HG02884 (cell line): ENCODE measurements around the gene WIPF2.
"Not testable (repeated sequence)": the region's sequence is repeated elsewhere in the genome, so short reads cannot be mapped to it uniquely, and the experiment has no call there.

Experiments used
- ATAC-seq: cut with Tn5 transposase; IDR thresholded peaks from one replicate; pipeline ENCODE4 v1.9.1; 2021; ENCODE audit warnings: mild to moderate bottlenecking, moderate library complexity; ENCODE audit not compliant: unreplicated experiment

The WIPF2 gene

DNA sequence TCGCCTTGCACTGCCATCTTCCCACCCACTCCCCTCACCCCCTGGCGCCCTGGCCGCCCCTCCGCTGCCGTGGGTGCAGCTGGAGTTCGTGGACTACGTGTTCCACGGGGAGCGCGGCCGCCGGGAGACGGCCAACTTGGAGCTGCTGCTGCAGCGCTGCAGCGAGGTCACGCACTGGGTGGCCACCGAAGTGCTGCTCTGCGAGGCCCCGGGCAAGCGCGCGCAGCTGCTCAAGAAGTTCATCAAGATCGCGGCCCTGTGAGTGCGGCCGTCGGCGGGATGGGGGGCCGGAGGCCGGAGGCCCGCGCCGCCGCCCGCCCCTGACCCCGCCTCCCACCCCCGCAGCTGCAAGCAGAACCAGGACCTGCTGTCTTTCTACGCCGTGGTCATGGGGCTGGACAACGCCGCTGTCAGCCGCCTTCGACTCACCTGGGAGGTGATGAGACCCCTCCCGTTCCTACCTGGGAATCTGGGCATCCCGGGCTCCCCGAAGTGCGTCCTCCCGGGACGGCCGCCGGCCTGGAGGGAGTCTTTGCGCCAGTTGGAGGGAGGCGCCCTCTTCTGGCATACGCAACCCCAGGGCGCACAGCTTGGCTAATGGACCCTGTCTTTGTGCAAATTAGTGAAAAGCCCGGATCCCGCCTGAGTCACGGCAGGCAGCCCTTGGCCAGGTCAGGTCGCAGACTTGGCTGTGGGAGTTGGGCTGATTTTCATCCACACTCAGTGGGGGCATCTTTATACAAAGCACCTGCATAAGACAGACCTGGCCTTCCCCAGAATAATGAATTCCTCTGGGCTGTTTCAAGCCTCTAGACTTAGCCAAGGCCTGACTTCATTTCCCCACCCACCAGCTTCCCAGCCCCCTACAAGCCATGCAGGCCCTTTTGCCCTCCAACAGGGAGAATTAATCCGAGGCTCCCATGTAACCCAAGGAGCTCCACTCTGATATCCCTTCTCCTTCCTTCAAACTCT lies 27.6 kb upstream of the WIPF2 start:
- no peak for ATAC-seq

DNA sequence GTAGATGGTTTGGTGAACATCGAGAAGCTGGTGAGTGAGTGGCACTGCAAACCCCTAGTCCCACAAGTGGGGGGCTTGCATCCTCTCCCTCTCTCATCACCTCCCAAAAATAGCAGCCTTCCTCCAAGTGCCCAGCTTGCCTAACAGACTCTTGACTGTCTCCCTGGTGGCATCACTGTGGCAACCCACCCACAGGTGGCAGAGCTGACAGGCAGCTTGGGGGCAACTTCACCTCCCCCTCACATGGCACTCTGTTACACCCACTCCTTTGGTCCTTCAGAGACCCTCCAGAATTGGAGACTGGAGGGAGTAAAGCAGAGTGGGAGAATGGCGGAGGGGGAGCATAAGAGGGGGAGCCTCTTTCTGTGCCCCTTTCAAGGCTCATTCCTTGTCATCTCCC lies 26.1 kb upstream of the WIPF2 start:
- ATAC-seq, result no peak

DNA sequence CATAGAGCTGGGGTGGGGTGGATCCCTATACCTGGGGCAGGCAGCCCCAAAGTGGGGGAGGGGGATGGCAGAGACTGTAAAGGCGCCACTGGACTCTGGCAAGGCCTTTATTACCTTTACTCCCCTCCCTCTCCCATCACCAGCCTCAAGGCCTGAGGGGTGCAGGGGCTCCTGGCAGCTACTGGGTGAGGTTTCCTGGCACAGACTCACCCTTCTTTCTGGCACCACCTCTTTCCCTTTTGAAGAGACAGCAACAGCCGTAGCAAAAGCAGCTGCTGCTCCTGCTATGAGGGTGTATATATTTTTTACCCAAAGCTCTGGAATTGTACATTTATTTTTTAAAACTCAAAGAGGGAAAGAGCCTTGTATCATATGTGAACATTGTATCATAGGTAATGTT lies 24.3 kb upstream of the WIPF2 start:
- no peak for ATAC-seq

DNA sequence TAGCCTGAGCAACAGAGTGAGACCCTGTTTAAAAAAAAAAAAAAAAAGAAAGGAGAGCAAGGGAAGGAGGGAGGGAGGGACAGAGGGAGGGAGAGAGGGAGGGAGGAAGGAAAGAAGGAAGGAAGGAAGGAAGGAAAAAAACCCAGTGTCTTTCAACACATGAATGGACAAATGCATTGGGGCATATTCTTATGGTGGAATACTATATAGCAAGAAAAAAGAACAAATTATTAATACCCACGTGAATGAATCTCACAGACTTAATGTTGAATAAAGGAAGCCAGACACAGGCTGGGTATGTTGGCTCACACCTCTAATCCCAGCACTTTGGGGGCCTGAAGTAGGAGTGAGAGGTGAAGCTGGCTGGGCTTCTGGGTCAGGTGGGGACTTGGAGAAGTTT lies 21.6 kb upstream of the WIPF2 start:
- no peak for ATAC-seq

DNA sequence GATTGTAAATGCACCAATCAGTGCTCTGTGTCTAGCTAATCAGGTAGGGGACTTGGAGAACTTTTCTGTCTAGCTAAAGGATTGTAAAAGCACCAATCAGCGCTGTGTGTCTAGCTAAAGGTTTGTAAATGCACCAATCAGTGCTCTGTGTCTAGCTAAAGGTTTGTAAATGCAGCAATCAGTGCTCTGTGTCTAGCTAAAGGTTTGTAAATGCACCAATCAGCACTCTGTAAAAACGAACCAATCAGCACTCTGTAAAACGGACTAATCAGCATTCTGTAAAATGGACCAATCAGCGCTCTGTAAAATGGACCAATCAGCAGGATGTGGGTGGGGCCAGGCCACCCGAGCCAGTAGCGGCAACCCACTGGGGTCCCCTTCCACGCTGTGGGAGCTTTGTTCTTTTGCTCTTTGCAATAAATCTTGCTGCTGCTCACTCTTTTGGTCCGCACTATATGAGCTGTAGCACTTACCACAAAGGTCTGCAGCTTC lies 21.1 kb upstream of the WIPF2 start:
- ATAC-seq, result not testable (repeated sequence)

DNA sequence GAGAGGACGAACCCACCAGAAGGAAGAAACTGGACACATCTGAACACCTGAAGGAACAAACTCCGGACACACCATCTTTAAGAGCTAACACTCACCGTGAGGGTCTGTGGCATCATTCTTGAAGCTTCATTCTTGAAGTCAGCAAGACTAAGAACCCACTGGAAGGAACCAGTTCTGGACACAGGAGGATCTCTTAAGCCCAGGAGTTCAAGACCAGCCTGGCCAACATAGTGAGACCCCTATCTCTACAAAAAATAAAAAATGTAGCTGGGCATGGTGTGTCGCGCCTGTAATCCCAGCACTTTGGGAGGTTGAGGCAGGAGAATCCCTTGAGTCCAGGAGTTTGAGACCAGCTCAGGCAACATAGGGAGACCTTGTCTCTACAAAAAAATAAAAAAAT lies 20.5 kb upstream of the WIPF2 start:
- ATAC-seq, result no peak

DNA sequence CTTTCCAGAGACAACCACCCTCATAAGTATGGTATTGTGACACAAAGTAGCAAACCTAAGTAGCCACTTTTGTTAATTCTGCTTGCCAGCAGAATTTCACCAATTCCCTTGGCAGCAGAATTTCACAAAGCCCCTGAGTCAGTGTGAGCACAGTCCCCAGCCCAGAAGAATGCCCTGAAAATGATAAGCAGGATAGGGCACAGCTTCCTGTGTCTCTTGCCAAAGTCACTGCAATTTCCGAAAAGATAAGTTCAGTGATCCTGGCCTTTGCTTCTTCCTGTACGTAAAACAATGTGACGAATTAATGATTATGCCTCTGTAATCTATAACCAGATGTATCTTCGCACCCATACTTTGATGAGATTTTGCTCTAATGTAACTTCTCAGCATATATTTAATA lies 16.0 kb upstream of the WIPF2 start:
- no peak for ATAC-seq

DNA sequence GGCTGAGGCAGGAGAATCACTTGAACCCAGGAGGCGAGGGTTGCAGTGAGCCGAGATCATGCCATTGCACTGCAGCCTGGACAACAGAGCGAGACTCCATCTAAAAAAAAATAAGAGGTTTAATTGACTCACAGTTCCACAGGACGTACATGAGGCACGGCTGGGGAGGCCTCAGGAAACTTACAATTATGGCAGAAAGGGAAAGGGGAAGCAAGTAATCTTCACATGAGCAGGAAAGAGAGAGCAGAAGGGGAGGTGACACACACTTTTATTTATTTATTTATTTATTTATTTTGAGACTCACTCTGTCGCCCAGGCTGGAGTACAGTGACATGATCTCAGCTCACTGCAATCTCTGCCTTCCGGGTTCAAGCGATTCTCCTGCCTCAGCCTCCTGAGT lies 12.9 kb upstream of the WIPF2 start:
- not testable (repeated sequence) for ATAC-seq

DNA sequence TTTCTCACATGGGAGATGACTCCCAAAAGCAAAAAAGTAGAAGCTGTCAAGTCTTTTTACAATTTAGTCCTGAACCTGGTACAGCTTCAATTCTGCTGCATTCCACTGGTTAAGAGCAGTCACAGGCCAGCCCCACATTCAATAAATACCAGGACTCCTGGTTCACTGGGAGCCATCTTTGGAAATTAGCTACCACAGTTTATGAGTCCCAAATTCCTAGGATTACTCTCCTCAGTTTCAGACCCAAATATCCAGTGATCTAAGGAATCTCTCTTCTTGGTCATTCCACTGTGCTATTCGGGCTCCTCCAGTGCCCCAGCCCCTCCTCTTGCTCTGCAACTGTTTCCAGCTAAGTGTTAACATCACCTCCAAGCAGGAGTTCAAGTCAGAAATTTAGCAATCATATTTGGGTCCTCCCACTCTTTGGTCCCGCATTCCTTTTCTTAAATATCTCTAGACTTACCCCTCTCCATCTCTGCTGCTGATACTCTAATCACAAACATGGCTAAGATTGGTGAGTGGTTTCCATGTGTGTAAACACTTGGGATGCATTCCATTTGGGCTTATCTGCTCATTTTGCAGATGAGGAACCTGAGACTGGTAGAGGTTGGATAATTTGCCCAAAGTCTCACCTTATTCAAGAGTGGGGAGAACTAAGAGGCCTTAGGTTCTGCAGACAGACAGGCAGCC lies 9.6 kb upstream of the WIPF2 start:
- ATAC-seq, result no peak

DNA sequence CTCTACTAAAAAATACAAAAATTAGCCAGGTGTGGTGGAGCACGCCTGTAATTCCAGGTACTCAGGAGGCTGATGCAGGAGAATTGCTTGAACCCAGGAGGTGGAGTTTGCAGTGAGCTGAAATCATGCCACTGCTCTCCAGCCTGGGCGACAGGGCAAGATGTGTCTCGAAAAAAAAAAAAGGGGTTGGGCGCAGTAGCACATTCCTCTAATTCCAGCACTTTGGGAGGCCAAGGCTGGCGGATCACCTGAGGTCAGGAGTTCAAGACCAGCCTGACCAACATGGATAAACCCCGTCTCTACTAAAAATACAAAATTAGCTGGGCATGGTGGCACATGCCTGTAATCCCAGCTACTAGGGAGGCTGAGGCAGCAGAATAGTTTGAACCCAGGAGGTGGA lies 5.2 kb upstream of the WIPF2 start:
- ATAC-seq, result not testable (repeated sequence)

DNA sequence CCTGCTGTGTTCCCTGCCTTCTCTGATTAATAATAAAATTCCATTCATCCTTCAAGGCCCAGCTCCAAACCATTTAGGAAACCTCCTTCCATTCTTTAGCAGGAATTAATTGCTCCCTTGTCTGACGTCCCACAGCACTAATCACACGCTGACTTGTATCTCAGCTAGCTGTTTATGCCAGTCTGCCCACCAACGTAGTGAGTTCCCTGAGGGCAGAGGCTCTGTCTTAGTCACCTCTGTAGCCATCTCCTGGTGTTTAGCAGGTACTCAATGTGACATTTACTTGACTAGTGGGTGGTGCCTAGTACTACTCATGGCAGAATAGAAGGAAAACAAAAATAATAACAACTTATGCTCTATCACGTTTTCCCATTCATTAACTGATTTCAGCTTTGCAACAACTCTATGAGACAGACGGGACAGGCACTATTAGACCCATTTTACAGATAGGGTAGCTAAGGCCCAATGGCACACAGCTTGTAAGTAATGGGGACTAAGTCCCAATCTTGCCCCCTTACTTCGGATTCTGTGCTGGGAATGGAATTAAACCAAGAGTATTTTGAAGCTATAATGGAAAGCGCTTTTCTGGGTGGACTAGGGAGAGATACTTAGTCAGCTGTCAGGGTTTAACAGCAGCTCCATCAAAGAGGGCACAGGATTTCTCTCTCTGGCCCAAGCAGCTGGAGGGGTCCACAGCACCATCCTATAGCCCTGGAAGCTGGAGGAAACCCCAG lies 931 bp upstream of the WIPF2 start:
- no peak for ATAC-seq

DNA sequence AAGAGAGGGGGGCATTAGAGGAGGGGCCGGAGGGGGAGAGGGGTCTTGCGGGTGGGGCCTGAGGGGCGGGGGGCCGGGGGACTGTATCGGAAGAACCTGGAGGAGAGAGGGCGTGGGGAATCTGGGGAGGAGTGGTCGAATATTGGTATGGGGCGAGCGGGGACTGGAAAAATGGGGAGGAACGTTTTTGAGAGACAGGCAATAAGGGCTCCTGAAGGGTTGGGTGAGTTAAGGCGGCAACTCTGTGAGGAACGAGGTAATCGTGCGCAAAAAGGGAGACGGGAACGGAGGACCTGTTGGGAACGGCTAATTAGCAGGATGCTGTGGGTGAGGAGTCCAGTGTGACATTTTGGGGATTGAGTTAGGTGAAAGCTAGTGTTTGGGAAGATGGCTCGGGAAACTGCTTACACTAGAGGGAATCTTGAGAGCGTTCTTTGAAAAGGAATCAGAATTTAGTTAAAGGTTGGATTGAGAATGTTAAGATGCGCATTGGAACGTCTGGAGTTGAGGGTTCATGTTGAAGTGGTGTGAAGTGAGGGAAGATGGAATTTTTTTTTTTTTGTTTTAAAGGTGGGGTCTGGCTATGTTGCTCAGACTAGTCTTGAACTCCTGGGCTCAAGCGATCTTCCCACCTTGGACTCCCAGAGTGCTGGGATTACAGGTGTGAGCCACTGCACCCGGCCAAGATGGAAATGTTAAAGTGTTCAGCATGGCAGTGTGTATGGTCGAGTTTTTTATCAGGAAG lies 662 bp downstream of the WIPF2 start:
- no peak for ATAC-seq

DNA sequence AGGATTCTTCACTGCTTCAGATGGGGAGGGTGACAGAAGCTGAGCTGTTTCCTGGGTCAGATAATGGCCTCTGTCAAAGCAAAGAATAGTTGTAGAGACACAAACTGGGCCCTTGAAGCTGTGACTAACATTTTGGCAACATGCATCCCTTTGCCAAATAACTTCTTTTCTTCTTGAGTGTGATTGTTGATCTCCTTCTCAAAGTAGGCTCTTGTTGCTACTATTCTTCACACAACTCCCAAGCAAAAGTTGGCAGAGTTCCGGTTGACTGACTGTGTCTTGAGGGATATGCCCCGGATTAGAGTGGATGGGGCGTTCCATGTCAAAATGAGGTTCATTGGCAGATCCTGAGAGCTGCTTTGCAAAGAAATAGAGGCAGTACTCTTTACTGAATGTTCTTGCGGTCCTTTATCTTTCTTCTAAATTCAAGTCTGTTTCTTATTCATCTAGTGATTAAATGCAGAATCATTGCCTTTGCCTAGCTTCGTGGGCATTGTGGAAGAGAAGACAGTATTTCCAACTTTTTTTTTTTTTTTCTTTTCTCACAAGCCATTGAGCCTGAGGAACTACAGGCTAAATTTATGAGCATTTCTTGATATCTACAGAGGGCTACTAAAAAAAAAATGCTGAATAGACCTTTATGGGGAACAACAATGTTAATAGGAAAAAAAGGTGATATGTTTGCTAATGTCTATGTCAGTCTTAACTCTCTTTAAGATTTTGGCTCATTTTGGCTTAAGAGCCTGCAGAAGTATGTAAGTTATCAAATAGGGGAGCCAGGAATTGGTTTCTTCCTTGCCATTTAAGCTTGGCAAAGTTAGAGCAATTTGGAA lies 5.8 kb downstream of the WIPF2 start:
- no peak for ATAC-seq

DNA sequence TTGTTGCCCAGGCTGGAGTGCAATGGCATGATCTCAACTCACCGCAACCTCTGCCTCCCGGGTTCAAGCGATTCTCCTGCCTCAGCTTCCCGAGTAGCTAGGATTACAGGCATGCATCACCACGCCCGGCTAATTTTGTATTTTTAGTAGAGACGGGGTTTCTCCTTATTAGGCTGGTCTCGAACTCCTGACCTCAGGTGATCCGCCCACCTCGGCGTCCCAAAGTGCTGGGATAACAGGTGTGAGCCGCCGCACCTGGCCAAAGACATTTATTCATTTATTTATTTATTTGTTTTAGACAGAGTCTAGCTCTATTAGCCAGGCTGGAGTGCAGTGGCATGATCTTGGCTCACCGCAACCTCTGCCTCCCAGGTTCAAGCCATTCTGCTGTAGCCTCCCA lies 10.0 kb downstream of the WIPF2 start:
- ATAC-seq, result not testable (repeated sequence)

DNA sequence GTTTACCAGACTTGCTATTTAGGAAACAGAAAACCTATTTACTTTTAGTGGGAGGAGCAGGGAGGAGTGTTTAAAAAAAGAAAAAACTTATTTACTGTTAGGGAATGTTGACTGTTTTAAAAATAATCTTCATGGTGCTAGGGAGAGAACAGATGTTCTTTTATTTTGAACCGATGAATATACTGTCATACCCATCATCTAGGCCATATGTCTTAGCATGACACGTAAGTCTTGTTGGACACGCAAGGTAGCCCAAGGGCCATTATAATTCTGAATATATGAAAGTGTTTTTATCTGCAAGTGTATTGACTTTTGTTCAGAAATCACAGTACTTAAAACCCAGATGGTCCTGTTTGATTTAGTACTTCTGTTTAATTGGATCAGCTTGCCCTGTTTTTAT lies 11.6 kb downstream of the WIPF2 start:
- no peak for ATAC-seq

DNA sequence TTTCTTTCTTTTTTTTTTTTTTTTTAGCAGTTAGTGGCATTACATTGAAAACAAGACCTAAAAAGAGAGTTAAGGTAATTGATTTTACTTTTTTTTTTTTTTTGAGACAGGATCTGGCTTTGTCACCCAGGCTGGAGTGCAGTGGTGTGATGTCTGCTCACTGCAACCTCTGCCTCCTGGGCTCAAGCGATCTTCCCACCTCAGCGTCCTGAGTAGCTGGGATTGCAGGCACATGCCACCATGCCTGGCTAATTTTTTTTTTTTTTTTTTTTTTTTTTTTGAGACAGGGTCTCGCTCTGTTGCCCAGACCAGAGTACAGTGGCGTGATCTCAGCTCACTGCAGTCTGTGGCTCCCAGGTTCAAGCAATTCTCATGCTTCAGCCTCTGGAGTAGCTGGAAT lies 12.8 kb downstream of the WIPF2 start:
- not testable (repeated sequence) for ATAC-seq

DNA sequence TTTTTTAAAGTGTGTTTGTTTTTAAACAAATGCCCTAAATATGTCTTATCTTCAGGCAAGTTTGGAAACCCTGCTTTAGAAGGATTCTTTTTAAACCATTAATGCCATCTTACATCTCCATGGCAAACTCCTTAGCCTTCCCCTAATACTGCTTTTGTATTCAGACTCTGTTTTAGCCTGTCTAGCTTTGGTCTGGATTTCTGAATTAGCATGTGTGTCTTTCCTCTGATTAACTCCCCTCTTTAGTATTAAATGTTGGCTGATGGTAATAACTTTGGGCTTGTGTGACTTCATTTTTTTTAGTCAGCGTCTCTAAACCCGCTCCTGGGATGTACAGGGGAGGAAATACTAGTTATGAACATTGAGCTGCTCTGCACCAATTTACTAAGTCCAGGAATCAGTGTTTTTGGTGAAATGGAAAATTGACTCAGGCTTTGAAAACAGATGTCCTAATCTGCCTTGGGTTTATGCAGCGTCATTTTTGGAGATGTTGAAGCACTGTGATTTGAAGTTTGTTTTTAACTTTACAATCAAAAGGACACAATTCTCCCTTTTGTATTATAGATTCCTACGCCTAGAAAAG lies 22.2 kb downstream of the WIPF2 start:
- no peak for ATAC-seq

DNA sequence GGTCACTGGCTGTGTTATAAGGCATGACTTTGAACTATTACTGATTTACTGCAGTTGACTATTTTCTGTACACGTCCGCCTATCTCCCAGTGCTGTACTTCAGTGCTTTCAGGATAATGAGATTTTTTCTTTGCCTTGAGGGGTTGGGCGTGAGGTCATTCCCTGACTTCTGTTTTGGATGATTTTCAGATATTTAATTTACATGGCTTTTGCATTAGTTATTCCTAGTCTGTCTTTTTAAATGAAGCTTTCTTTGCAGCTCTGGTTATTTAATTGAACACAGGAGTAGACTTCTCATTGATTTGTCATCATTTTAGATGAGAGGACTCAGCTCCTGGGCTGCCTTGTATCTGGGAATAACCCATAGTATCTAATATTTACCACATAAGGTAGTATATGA lies 23.7 kb downstream of the WIPF2 start:
- ATAC-seq, result no peak

DNA sequence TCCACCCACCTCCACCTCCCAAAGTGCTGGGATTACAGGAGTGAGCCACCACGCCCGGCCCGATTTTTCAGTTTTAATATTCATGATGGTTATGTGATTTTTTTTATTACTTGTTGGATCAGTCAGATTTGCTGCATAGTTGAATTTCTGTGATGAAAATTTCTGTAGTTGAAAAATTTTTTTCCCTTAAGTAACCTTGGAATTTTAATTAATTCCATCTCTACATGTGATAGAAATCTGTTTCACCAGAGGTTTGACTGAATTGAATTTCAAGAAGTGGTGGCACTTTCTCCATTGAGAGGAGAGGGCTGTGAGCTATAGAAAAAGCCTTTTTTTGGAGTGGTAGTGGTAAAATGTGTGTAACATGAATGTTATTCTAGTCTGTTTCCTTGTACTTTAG lies 24.7 kb downstream of the WIPF2 start:
- no peak for ATAC-seq
